ENCODE measurements around the gene HEXD.
"Not testable (repeated sequence)": the region's sequence is repeated elsewhere in the genome, so short reads cannot be mapped to it uniquely, and the experiment has no call there.

HEXD gene

DNA sequence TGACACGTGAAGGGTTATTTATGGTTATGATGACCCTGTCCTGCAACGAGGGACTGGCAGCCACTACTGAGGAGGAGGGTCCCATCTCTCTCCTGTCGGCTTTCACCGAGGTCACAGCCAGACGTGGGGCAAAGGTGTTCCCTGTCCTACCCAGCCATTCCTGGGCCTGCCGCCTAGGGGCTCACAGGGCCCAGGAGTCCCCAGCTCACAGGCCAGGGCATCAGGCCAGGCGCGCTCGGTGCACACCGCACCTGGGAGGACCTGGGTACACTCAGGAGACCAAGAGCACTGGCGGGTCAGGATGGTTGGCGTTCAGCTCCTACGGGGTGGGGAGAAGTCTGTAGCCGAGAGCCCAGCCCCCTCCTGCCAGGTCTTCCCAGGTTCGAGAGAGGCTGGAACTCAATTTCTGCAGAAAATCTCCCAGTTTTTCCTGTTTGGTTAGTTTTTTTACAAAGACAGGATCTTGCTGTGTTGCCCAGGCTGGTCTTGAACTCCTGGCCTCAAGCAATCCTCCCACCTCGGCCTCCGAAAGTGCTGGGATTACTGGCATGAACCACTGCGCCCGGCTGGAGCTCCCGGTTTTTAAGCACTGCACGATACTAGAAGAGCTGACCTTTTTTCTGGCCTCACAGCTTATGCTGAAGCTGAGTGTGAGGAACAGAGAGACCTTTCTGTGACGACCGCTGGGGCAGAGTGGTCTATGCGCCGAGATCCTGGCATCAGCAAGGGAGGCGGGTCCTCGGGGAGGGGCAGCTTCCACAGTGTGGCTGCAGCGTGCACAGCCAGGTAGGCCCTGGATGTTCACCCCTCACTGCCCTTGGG is 24.7 kb downstream of the HEXD start:
- DNase-seq = no peak

DNA sequence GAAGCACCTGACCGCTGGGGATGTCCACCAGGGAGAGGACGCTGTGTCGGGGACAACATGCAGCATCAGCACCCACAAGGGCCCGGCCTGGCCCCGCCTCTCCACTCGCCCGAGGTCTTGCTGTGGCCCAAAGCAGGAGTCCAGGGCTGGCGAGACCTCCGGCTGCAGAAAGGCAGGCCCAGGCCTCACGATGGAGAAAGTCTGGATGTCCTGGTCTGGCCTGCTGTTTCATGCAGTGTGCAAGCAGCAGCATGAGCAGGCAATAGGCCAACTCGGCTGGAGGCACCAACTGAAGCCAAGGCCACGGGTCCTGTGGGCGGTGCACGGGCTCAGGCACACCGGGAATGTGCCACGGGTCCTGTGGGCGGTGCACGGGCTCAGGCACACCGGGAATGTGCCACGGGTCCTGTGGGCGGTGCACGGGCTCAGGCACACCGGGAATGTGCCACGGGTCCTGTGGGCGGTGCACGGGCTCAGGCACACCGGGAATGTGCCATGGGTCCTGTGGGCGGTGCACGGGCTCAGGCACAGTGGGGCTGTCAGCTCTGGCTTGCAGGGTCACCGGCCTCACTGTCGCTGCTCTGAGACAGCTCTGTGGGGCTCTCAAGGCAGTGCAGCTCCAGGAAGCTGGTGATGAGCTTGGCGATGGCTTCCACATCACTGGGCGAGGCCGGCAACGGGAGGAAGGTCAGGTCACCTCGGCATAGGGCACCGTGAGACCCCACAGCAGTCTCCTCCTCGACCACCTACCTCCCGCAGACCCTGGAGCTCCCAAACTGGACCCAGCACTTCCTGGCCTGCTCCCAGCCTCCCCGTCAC is 25.5 kb downstream of the HEXD start:
- DNase-seq = no peak

GRCh38 chr17:82444284-82444893 is 26.2 kb downstream of the HEXD start:
- DNase-seq = no peak

- no peak for DNase-seq
Measured at GRCh38 chr17:82444941-82445521, 26.9 kb downstream of the HEXD start.

- no peak for DNase-seq
Measured at GRCh38 chr17:82445542-82445941, 27.4 kb downstream of the HEXD start.

DNA sequence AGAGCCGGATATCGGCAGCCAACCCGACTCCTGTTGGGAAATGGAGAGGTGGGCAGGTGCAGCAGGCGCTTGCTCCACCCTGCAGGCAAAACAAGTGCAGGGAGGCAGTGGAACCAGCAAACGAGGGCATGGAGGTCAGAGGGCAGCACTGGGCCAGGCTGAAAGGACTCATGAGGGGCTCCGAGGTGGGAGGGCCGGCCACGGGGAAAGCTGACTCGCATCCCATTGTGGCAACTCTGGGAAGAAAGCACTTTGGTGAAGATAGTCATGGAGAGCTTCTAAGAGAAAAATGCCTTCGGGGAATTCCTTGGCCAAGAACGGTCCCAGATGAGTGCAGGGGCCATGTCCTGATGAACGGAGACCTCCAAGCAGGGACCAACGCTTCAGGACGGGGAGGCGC is 28.0 kb downstream of the HEXD start:
- DNase-seq = no peak

- DNase-seq = no peak
Measured at GRCh38 chr17:82446649-82447048, 28.5 kb downstream of the HEXD start.

- no peak for DNase-seq
Measured at GRCh38 chr17:82447876-82448275, 29.7 kb downstream of the HEXD start.

DNA sequence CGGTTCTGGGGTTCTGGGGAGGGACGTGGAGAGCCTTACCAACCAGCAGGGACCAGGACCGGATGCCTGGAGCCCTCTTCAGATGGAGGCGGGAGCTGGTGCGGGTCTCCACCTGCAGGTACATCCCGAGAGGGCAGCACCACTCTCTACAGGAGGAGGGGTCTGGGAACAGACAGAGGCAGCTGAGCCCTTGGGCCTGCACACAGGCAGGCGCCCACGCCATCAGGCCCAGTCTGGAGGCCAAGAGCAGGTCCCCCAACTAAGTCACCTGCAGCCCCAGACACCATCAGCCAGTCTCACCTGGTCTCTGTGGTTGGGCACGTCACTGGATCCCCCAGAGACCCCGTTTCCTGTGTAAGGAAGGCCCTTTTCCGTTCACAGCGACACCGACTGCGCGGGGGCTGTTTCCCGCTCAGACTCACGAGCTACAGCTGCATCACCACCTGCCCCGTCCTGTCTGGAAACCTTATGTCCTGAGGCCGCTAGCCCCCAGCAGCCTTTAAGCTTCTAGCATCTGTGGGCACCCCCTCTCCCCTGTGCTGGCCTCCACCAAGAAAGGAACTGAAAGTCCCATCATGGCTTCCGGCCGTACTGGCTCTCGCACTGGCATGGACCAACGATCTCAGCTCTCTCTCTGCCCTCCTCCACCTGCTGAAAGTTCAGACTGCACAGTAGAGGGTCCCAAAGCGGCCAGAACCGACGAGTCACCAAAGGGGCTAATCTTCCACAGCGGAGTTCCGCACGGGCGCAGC is 31.2 kb downstream of the HEXD start:
- DNase-seq = no peak

DNA sequence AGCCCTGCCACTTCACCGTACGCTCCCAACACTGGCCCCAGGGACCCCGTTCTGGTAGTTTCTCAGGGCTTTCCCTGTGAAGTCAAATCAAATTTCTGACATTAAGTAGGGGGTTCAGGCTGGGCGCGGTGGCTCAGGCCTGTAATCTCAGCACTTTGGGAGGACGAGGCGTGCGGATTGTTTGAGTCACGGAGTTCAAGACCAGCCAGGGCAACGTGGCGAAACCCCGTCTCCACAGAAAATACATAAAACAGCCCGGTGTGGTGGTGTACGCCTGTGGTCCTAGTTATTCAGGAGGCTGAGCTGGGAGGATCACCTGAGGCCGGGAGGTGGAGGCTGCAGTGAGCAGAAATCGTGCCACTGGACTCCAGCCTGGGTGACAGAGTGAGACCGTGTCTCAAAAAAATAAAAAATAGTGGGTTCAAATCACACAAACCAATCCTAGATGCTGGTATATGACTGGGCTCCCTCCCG is 31.8 kb downstream of the HEXD start:
- no peak for DNase-seq

GRCh38 chr17:82450357-82451106 is 32.4 kb downstream of the HEXD start, which contains the start of gene CYBC1:
TSS of gene CYBC1 (minus strand) at chr17:82450752. CDS start at chr17:82449254, 1,498 bp downstream.
- peak; percentile 82 for DNase-seq

DNA sequence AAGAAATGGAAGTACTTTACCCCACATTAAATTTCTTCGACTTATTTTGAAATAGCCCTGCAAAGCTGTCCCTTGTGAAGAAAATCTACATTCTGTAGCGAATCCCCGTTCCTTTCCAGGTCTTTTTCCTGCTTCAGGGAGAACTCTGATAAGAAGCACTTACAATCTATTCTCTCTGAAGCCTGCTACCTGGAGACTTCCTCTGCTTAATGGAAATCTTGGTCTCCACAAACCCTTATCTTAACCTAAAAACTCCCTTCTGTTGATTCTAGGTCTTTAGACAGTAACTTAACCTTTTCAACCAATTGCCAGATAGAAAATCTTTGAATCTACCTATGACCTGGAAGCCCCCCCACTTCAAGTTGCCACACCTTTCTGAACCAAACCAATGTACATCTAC is 34.0 kb downstream of the HEXD start:
- no peak for DNase-seq

GRCh38 chr17:82453151-82453550 is 35.0 kb downstream of the HEXD start:
- not testable (repeated sequence) for DNase-seq

DNA sequence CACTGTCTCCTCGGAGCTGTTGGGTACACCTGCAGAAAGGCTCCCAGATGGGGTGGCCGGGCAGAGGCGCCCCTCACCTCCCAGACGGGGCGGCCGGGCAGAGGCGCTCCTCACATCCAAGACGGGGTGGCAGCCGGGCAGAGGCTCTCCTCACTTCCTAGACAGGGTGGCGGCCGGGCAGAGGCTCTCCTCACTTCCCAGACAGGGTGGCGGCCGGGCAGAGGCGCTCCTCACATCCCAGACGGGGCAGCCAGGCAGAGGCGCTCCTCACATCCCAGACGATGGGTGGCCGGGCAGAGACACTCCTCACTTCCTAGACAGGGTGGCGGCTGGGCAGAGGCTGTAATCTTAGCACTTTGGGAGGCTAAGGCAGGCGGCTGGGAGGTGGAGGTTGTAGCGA is 35.6 kb downstream of the HEXD start:
- not testable (repeated sequence) for DNase-seq

GRCh38 chr17:82457073-82457928 is 39.2 kb downstream of the HEXD start:
- no peak for DNase-seq

DNA sequence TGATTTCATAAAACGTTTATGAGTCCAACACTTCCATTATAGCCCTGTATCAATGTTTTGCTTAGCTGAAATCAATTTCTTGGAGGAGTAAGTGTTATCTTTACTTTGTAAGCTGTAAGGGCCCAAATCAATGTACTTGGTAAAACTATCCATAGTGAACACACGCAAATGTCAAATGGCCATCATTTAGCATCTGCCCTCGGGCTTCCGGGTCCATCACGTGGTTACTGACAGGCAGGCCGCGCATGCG is 39.7 kb downstream of the HEXD start:
- peak; percentile 97 for DNase-seq

DNA sequence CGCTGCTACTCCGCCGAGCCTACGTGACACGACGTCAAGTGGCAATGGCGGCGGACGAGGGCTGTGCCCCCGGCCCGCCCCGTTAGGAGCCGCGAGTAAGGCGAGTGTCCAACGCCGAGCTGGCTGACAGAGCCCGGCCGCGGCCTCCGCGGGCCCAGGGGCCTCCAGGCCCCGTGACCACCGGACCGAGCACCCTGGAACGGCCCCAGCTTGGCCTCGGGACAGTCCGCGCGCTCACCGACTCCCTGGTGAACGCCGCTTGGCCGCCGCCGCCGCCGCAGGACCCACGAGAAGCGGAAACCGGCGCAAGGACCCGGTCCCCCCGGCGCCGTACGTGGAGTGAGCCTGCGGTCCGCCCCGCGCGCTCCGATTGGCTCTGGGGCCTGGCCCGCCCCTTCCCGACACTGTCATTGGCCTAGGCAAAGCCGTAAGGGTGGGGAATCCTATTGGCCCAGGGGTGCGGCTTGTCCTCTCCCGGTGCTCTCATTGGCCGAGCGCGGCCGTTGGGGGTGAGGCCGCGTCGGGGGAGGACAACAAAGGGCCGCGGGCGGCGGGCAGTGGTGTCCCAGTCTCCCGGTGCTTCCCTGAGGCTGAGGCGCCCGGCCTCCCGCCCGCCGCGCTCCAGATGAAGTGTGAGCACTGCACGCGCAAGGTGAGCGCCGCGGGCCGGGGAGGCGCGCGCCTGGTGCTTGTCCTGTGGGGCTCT is 40.2 kb downstream of the HEXD start, which contains the start of gene NARF:
Gene NARF, plus strand, starts transcription at position 563 of the 706 bp plus-strand sequence. Its CDS starts 63 bp downstream, at position 626.
- peak; percentile 99 for DNase-seq

GRCh38 chr17:82458885-82459424 is 40.8 kb downstream of the HEXD start:
- DNase-seq = no peak

- not testable (repeated sequence) for DNase-seq
Measured at GRCh38 chr17:82459936-82460335, 41.8 kb downstream of the HEXD start.
